HCT116 (cell line): Measurements from ENCODE around the gene RTN4RL2. TPM values are rescaled to one million over a fixed set of nuclear protein-coding genes. Genes with fewer than 3 reads are reported as not detected.

Experiments
- ATAC-seq: fragments of 200-7000 bp; cut with Tn5 transposase; 2 replicates; pipeline ENCODE4 v1.9.1; 2020; ENCODE audit warnings: mild to moderate bottlenecking, moderate library complexity
- BruUV-seq: library from RNA; stranded (reverse); fragments of 400-500 nt; replicated peaks from 2 replicates; lab custom pipeline; 2021; lab: Mats Ljungman, UMichigan
- CTCF ChIA-PET: fragments of 300-600 bp; sonication (Branson Sonifier 250); formaldehyde crosslinking; loops from one replicate; lab custom pipeline; 2021; ENCODE audit warnings: antibody characterized with exemption; lab: Charles Lee
- POLR2A ChIA-PET: fragments of 300-600, 350-600 bp; sonication (Branson Sonifier 250); formaldehyde crosslinking; loops from one replicate; lab custom pipeline; 2021; ENCODE audit warnings: antibody characterized with exemption; lab: Charles Lee
- RAD21 ChIA-PET, 2 experiments: fragments of 300-600 bp; sonication (Branson Sonifier 250); formaldehyde crosslinking; loops; one replicate each; lab custom pipeline; 2023; ENCODE audit warnings: low total read pairs in 2 of 2; ENCODE audit not compliant: uncharacterized antibody in 2 of 2, unreplicated experiment in 2 of 2, low non-redundant PET in 1 of 2; lab: Charles Lee
- DNase-seq: peaks from one replicate; pipeline ENCODE4 v3.0.0-alpha.2; 2010; ENCODE audit warnings: low read depth, low spot score
- H2AFZ ChIP-seq: fragments of 200-600 bp; shearing (Covaris generic), sonication (generic); 2 replicates; pipeline ENCODE4 v1.6.1; 2017; ENCODE audit warnings: low read depth, mixed run types, mixed read lengths, antibody characterized with exemption, low read length; ENCODE audit not compliant: poor library complexity, severe bottlenecking
- H3K27ac ChIP-seq: 2 replicates; pipeline ENCODE4 v1.5.1; 2012; ENCODE audit warnings: low read depth, low read length
- H3K27me3 ChIP-seq: fragments of 200-600 bp; sonication (generic); 2 replicates; pipeline ENCODE4 v1.6.1; 2016; ENCODE audit warnings: mixed run types, low read length, mixed read lengths; ENCODE audit not compliant: insufficient read depth
- H3K36me3 ChIP-seq, 2 experiments: fragments of 200-500 bp in 1 of 2; fragments of 200-600 bp in 1 of 2; sonication (Bioruptor generic) in 1 of 2; sonication (generic) in 1 of 2; 2 replicates each; pipeline versions ENCODE4 v1.5.1 to v1.6.1; 2014 to 2016; ENCODE audit warnings: low read length in 2 of 2, inconsistent platforms in 1 of 2, mixed read lengths in 1 of 2, mixed run types in 1 of 2; ENCODE audit not compliant: insufficient read depth in 2 of 2, control insufficient read depth in 1 of 2
- H3K4me1 ChIP-seq, 2 experiments: fragments of 200-600 bp in 1 of 2; sonication (generic) in 1 of 2; 2 replicates each; pipeline versions ENCODE4 v1.5.1 to v1.6.1; 2012 to 2017; ENCODE audit warnings: low read length in 2 of 2, inconsistent platforms in 1 of 2, mild to moderate bottlenecking in 1 of 2, mixed read lengths in 1 of 2, mixed run types in 1 of 2, moderate library complexity in 1 of 2; ENCODE audit not compliant: insufficient read depth in 2 of 2, control insufficient read depth in 1 of 2
- H3K4me2 ChIP-seq: fragments of 200-600 bp; sonication (generic); 2 replicates; pipeline ENCODE4 v1.6.1; 2017; ENCODE audit warnings: mixed run types, low read length, mixed read lengths
- H3K4me3 ChIP-seq, 2 experiments: fragments of 200-600 bp in 1 of 2; sonication (generic) in 1 of 2; replicated peaks in 1 of 2; 2 replicates each; pipeline ENCODE4 v1.5.1; 2011 to 2016; ENCODE audit warnings: low read length in 2 of 2, control low read depth in 1 of 2, low read depth in 1 of 2, mild to moderate bottlenecking in 1 of 2, mixed read lengths in 1 of 2, mixed run types in 1 of 2
- H3K79me2 ChIP-seq: fragments of 200-600 bp; sonication (generic); 2 replicates; pipeline ENCODE4 v1.6.1; 2017; ENCODE audit warnings: mild to moderate bottlenecking, mixed run types, low read length, moderate library complexity, mixed read lengths; ENCODE audit not compliant: insufficient read depth
- H3K9ac ChIP-seq: fragments of 200-600 bp; sonication (generic); 2 replicates; pipeline ENCODE4 v1.6.1; 2016; ENCODE audit warnings: low read length, mixed read lengths
- H3K9me2 ChIP-seq: fragments of 200-600 bp; sonication (generic), shearing (Covaris generic); 2 replicates; pipeline ENCODE4 v1.6.1; 2017; ENCODE audit warnings: mixed run types, mild to moderate bottlenecking, moderate library complexity; ENCODE audit not compliant: insufficient read depth
- H3K9me3 ChIP-seq, 2 experiments: fragments of 200-500 bp in 1 of 2; fragments of 200-600 bp in 1 of 2; sonication (Bioruptor generic) in 1 of 2; sonication (generic) in 1 of 2; 2 replicates each; pipeline ENCODE4 v1.6.1; 2014 to 2017; ENCODE audit warnings: low read length in 2 of 2, mixed read lengths in 2 of 2, inconsistent platforms in 1 of 2, low read depth in 1 of 2, mild to moderate bottlenecking in 1 of 2, mixed run types in 1 of 2, moderate library complexity in 1 of 2; ENCODE audit not compliant: control insufficient read depth in 1 of 2, insufficient read depth in 1 of 2
- H4K20me1 ChIP-seq: fragments of 200-600 bp; sonication (generic), shearing (Covaris generic); 2 replicates; pipeline ENCODE4 v1.6.1; 2017; ENCODE audit warnings: mixed run types, mild to moderate bottlenecking, moderate library complexity; ENCODE audit not compliant: insufficient read depth
- CBX3 ChIP-seq: IDR thresholded peaks from 2 replicates; pipeline ENCODE4 v1.6.1; 2012; ENCODE audit warnings: low read depth
- CTCF ChIP-seq, 3 experiments: fragments of 200-600 bp in 1 of 3; sonication (generic) in 1 of 3; IDR thresholded peaks in 2 of 3; conservative IDR thresholded peaks in 1 of 3; 2 replicates each; pipeline ENCODE4 v1.5.1; 2012 to 2017; ENCODE audit warnings: low read depth in 2 of 3, low read length in 2 of 3, antibody characterized with exemption in 1 of 3, borderline replicate concordance in 1 of 3, control low read depth in 1 of 3, mild to moderate bottlenecking in 1 of 3, mixed read lengths in 1 of 3, mixed run types in 1 of 3, moderate library complexity in 1 of 3; ENCODE audit not compliant: insufficient read depth in 1 of 3
- ELF1 ChIP-seq: IDR thresholded peaks from 2 replicates; pipeline ENCODE4 v1.6.1; 2012; ENCODE audit warnings: low read depth, borderline replicate concordance
- JUND ChIP-seq: IDR thresholded peaks from 2 replicates; pipeline ENCODE4 v1.6.1; 2012
- MAX ChIP-seq: IDR thresholded peaks from 2 replicates; pipeline ENCODE4 v1.6.1; 2012
- POLR2AphosphoS5 ChIP-seq: IDR thresholded peaks from 2 replicates; pipeline ENCODE4 v1.6.1; 2011; ENCODE audit warnings: mild to moderate bottlenecking, low read depth, low read length, moderate library complexity
- RAD21 ChIP-seq: IDR thresholded peaks from 2 replicates; pipeline ENCODE4 v1.6.1; 2012; ENCODE audit warnings: low read depth, mild to moderate bottlenecking
- REST ChIP-seq: IDR thresholded peaks from 2 replicates; pipeline ENCODE4 v1.6.1; 2012; ENCODE audit warnings: low read depth
- SP1 ChIP-seq: IDR thresholded peaks from 2 replicates; pipeline ENCODE4 v1.6.1; 2012; ENCODE audit warnings: low read depth
- SRF ChIP-seq: IDR thresholded peaks from 2 replicates; pipeline ENCODE4 v1.6.1; 2012; ENCODE audit warnings: low read depth
- TCF7L2 ChIP-seq: IDR thresholded peaks from 2 replicates; pipeline ENCODE4 v1.7.0; 2011; ENCODE audit warnings: borderline replicate concordance, inconsistent platforms; ENCODE audit not compliant: insufficient read depth, insufficient read length; ENCODE audit errors: extremely low read depth
- YY1 ChIP-seq: IDR thresholded peaks from 2 replicates; pipeline ENCODE4 v1.6.1; 2011; ENCODE audit warnings: low read length, low read depth, moderate library complexity, mild to moderate bottlenecking; ENCODE audit not compliant: insufficient replicate concordance; ENCODE audit errors: extremely low read depth
- ZNF274 ChIP-seq: fragments of 200-500 bp; sonication (Bioruptor generic); IDR thresholded peaks from 2 replicates; pipeline ENCODE4 v1.6.1; 2014; ENCODE audit warnings: mild to moderate bottlenecking, low read depth, low read length, inconsistent platforms
- intact Hi-C: fragments of 100-400 bp; cut with micrococcal nuclease; formaldehyde crosslinking; loops from 2 replicates; pipeline ENCODE4 v1.10.0; 2022
- total RNA-seq: library from RNA; stranded (reverse); gene quantifications from one replicate; pipeline ENCODE4 v1.2.1, GENCODE V29; 2021; ENCODE audit not compliant: unreplicated experiment

The RTN4RL2 gene
- total RNA-seq, 1 experiment from 2014 or later = 24.0 TPM

- RAD21 ChIA-PET = no interaction called here
Measured at GRCh38 chr11:57444362-57445121, 15.8 kb upstream of the RTN4RL2 start.

More at GRCh38 chr11:57444362-57445121, 15.8 kb upstream of the RTN4RL2 start:
- DNase-seq = no peak
- Histone ChIP-seq H3K9me3 (no peaks in the 10 kb centered on the region), H2AFZ (no peak overlapping the region), H3K27me3 (no peaks in the 10 kb centered on the region), H3K27ac (no peak overlapping the region), H3K36me3 (no peaks in the 10 kb centered on the region), H3K9ac (no peak overlapping the region), H3K4me1 (peaks cover 0 to 10% of the 10 kb centered on the region in 2 experiments; a peak in 2 of 4 replicates), H3K4me2 (peak overlapping the region; percentile 29), H4K20me1 (no peaks in the 10 kb centered on the region)
- ChIA-PET CTCF (interaction anchor here (1.5 kb wide), 1 partner anchor 13 kb away, joined by 8 read pairs; no protein-coding TSS in a partner anchor), POLR2A (no interaction called here)
- BruUV-seq = no TSS peak
- intact Hi-C loops = no loop called here
- ATAC-seq = peak; percentile 46
- TF ChIP-seq RAD21 (no peak), SP1 (no peak), CTCF (IDR thresholded peaks at IDR 0.05 in 2 of 3, conservative IDR thresholded peaks at IDR 0.05 in 1 of 3; ENCODE audit: borderline replicate concordance in 1 of 3, insufficient read depth in 1 of 3, low read depth in 2 of 3, low read length in 2 of 3) (no peak), YY1 (no peak), JUND (no peak), ZNF274 (no peak), MAX (no peak), REST (no peak), CBX3 (no peak), POLR2AphosphoS5 (no peak), ELF1 (no peak), SRF (no peak), TCF7L2 (no peak)
- TF ChIP-seq, all 23 proteins: peak for 0
- no peaks in the 10 kb centered on the region for H3K9me2 ChIP-seq
- H3K4me3 ChIP-seq = no peak overlapping the region
- H3K79me2 ChIP-seq = no peaks in the 10 kb centered on the region
